Liver (tissue), 9 donors: ENCODE measurements around the gene SPATC1L. TPM values are rescaled to one million over a fixed set of nuclear protein-coding genes. Genes with fewer than 3 reads are reported as not detected.

Experiments
- DNase-seq: peaks from one replicate; pipeline ENCODE4 v3.0.0-alpha.2; 2017; ENCODE audit warnings: low spot score
- H3K27ac ChIP-seq, 2 donors: one replicate each; pipeline ENCODE4 v1.7.0; 2013; ENCODE audit warnings: inconsistent platforms in 2 of 2, low read length in 2 of 2, control low read depth in 1 of 2, low read depth in 1 of 2, mild to moderate bottlenecking in 1 of 2
- H3K27me3 ChIP-seq, 4 donors: one replicate each; pipeline versions ENCODE4 v1.6.1 to v1.7.0; 2013; ENCODE audit warnings: low read length in 3 of 4, inconsistent platforms in 1 of 4, mild to moderate bottlenecking in 1 of 4, moderate library complexity in 1 of 4; ENCODE audit not compliant: control insufficient read depth in 4 of 4, insufficient read depth in 4 of 4
- H3K36me3 ChIP-seq, 4 donors: one replicate each; pipeline versions ENCODE4 v1.6.1 to v1.7.0; 2013; ENCODE audit warnings: low read length in 3 of 4, mild to moderate bottlenecking in 3 of 4, low read depth in 1 of 4, moderate library complexity in 1 of 4; ENCODE audit not compliant: control insufficient read depth in 4 of 4, insufficient read depth in 3 of 4
- H3K4me1 ChIP-seq, 4 donors: one replicate each; pipeline versions ENCODE4 v1.6.1 to v1.7.0; 2013; ENCODE audit warnings: low read length in 3 of 4, mild to moderate bottlenecking in 3 of 4, moderate library complexity in 1 of 4; ENCODE audit not compliant: control insufficient read depth in 4 of 4, insufficient read depth in 4 of 4
- H3K4me3 ChIP-seq, 3 donors: one replicate each; pipeline versions ENCODE4 v1.6.1 to v1.7.0; 2013; ENCODE audit warnings: low read length in 3 of 3, control low read depth in 1 of 3, low read depth in 1 of 3, mild to moderate bottlenecking in 1 of 3
- H3K9ac ChIP-seq, 2 donors: one replicate each; pipeline ENCODE4 v1.7.0; 2013; ENCODE audit warnings: low read length in 2 of 2, mild to moderate bottlenecking in 2 of 2, moderate library complexity in 2 of 2, control low read depth in 1 of 2, low read depth in 1 of 2
- H3K9me3 ChIP-seq, 4 donors: one replicate each; pipeline versions ENCODE4 v1.6.1 to v1.7.0; 2013; ENCODE audit warnings: low read length in 3 of 4; ENCODE audit not compliant: control insufficient read depth in 4 of 4
- EGR1 ChIP-seq, 2 donors: IDR thresholded peaks; 2 replicates each; pipeline ENCODE4 v1.6.1; 2016 to 2018; ENCODE audit warnings: antibody characterized with exemption in 2 of 2, low read depth in 2 of 2
- FOXA1 ChIP-seq: IDR thresholded peaks from 2 replicates; pipeline ENCODE4 v1.6.1; 2016; ENCODE audit warnings: antibody characterized with exemption
- FOXA2 ChIP-seq: IDR thresholded peaks from 2 replicates; pipeline ENCODE4 v1.6.1; 2016; ENCODE audit warnings: antibody characterized with exemption
- GABPA ChIP-seq, 2 donors: IDR thresholded peaks in 1 of 2; conservative IDR thresholded peaks in 1 of 2; 2 replicates each; pipeline ENCODE4 v1.6.1; 2016; ENCODE audit warnings: antibody characterized with exemption in 2 of 2, mild to moderate bottlenecking in 1 of 2, moderate library complexity in 1 of 2
- HNF4A ChIP-seq, 2 donors: conservative IDR thresholded peaks; 2 replicates each; pipeline ENCODE4 v1.6.1; 2016; ENCODE audit warnings: antibody characterized with exemption in 2 of 2, mild to moderate bottlenecking in 2 of 2
- HNF4G ChIP-seq: IDR thresholded peaks from 2 replicates; pipeline ENCODE4 v1.6.1; 2016; ENCODE audit warnings: antibody characterized with exemption
- JUND ChIP-seq, 2 donors: IDR thresholded peaks; 2 replicates each; pipeline ENCODE4 v1.6.1; 2016; ENCODE audit warnings: antibody characterized with exemption in 2 of 2
- NR2F2 ChIP-seq: IDR thresholded peaks from 2 replicates; pipeline ENCODE4 v1.6.1; 2016; ENCODE audit warnings: antibody characterized with exemption
- RAD21 ChIP-seq, 2 donors: IDR thresholded peaks; 2 replicates each; pipeline ENCODE4 v1.6.1; 2016; ENCODE audit warnings: antibody characterized with exemption in 2 of 2, mild to moderate bottlenecking in 2 of 2
- RXRA ChIP-seq, 2 donors: IDR thresholded peaks; 2 replicates each; pipeline ENCODE4 v1.6.1; 2017 to 2018; ENCODE audit warnings: antibody characterized with exemption in 2 of 2, mild to moderate bottlenecking in 1 of 2
- SP1 ChIP-seq: IDR thresholded peaks from 2 replicates; pipeline ENCODE4 v1.6.1; 2018; ENCODE audit warnings: antibody characterized with exemption, mild to moderate bottlenecking
- TAF1 ChIP-seq: conservative IDR thresholded peaks from 2 replicates; pipeline ENCODE4 v1.6.1; 2016; ENCODE audit warnings: antibody characterized with exemption, mild to moderate bottlenecking
- YY1 ChIP-seq: IDR thresholded peaks from 2 replicates; pipeline ENCODE4 v1.6.1; 2016; ENCODE audit warnings: antibody characterized with exemption, mild to moderate bottlenecking
- WGBS: extraction: QIAGEN DNeasy Blood & Tissue Kit; methylation state at CpG from one replicate; pipeline ENCODE4 v1.1.7; 2013; 5-methylcytosine and 5-hydroxymethylcytosine counted together
- polyA plus RNA-seq, 2 donors: library from polyadenylated mRNA; stranded (reverse) in 1 of 2; unstranded in 1 of 2; fragments of 200-250 nt in 1 of 2; fragments of >200 nt in 1 of 2; fragmentation: Nextera tagmentation in 1 of 2; extraction: Ambion mirVana in 1 of 2; gene quantifications; one replicate each; pipeline versions ENCODE4 v1.2.1 to v1.2.3, GENCODE V29; 2013 to 2015
- total RNA-seq, 2 donors: library from RNA; depleted of rRNA; stranded (reverse); fragments of >200 nt; gene quantifications; one replicate each; pipeline ENCODE4 v1.2.3, GENCODE V29; 2014
- TF ChIP-seq, protein P1 (sequence below): IDR thresholded peaks from 2 replicates; pipeline ENCODE4 v1.6.1; 2016; ENCODE audit warnings: antibody characterized with exemption
- TF ChIP-seq, protein P2 (sequence below): IDR thresholded peaks from 2 replicates; pipeline ENCODE4 v1.6.1; 2016; ENCODE audit warnings: antibody characterized with exemption
- TF ChIP-seq, protein P3 (sequence below): IDR thresholded peaks from 2 replicates; pipeline ENCODE4 v1.6.1; 2016; ENCODE audit warnings: antibody characterized with exemption, mild to moderate bottlenecking
- TF ChIP-seq, protein P4 (sequence below): fragments of 150-350 bp; IDR thresholded peaks from 2 replicates; pipeline ENCODE4 v1.5.1; 2017; ENCODE audit warnings: improper control_type of control experiment, low read depth, low read length; ENCODE audit not compliant: missing input control
- TF ChIP-seq, protein P5 (sequence below): IDR thresholded peaks from 2 replicates; pipeline ENCODE4 v1.6.1; 2016; ENCODE audit warnings: antibody characterized with exemption
- donor health status: healthy.
- donor health status: healthy.
- donor health status: healthy.
- donor health status: healthy.
- donor health status: healthy.

SPATC1L gene
- total and polyA plus RNA-seq, 4 donors: 0.33 to 3.5 (median 0.79) TPM

DNA sequence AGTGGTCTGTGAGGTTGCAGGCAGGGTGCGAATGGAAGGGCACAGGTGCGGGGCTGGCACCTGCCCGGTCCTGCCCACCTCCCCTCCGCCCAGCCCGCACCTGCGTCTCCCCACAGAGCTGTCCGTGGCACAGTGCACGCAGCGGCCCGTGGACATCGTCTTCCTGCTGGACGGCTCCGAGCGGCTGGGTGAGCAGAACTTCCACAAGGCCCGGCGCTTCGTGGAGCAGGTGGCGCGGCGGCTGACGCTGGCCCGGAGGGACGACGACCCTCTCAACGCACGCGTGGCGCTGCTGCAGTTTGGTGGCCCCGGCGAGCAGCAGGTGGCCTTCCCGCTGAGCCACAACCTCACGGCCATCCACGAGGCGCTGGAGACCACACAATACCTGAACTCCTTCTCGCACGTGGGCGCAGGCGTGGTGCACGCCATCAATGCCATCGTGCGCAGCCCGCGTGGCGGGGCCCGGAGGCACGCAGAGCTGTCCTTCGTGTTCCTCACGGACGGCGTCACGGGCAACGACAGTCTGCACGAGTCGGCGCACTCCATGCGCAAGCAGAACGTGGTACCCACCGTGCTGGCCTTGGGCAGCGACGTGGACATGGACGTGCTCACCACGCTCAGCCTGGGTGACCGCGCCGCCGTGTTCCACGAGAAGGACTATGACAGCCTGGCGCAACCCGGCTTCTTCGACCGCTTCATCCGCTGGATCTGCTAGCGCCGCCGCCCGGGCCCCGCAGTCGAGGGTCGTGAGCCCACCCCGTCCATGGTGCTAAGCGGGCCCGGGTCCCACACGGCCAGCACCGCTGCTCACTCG lies 52.2 kb downstream of the SPATC1L start:
- no peak for DNase-seq
- no peaks in the 10 kb centered on the region for H3K9me3 ChIP-seq
- H3K27ac ChIP-seq: no peak overlapping the region
- TF ChIP-seq SP1: no peak
- TF ChIP-seq HNF4G: no peak
- no peak for TF ChIP-seq HNF4A (conservative IDR thresholded peaks at IDR 0.05)
- TF ChIP-seq TAF1: no peak
- no peak for TF ChIP-seq EGR1 (IDR thresholded peaks at IDR 0.05; ENCODE audit: low read depth in 2 of 2)
- TF ChIP-seq, protein P1, sequence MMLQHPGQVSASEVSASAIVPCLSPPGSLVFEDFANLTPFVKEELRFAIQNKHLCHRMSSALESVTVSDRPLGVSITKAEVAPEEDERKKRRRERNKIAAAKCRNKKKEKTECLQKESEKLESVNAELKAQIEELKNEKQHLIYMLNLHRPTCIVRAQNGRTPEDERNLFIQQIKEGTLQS: no peak
- TF ChIP-seq, protein P2, sequence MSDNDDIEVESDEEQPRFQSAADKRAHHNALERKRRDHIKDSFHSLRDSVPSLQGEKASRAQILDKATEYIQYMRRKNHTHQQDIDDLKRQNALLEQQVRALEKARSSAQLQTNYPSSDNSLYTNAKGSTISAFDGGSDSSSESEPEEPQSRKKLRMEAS: no peak
- TF ChIP-seq FOXA1: no peak
- no peak for TF ChIP-seq NR2F2
- no peak for TF ChIP-seq FOXA2
- TF ChIP-seq JUND (IDR thresholded peaks at IDR 0.05): no peak
- TF ChIP-seq, protein P3, sequence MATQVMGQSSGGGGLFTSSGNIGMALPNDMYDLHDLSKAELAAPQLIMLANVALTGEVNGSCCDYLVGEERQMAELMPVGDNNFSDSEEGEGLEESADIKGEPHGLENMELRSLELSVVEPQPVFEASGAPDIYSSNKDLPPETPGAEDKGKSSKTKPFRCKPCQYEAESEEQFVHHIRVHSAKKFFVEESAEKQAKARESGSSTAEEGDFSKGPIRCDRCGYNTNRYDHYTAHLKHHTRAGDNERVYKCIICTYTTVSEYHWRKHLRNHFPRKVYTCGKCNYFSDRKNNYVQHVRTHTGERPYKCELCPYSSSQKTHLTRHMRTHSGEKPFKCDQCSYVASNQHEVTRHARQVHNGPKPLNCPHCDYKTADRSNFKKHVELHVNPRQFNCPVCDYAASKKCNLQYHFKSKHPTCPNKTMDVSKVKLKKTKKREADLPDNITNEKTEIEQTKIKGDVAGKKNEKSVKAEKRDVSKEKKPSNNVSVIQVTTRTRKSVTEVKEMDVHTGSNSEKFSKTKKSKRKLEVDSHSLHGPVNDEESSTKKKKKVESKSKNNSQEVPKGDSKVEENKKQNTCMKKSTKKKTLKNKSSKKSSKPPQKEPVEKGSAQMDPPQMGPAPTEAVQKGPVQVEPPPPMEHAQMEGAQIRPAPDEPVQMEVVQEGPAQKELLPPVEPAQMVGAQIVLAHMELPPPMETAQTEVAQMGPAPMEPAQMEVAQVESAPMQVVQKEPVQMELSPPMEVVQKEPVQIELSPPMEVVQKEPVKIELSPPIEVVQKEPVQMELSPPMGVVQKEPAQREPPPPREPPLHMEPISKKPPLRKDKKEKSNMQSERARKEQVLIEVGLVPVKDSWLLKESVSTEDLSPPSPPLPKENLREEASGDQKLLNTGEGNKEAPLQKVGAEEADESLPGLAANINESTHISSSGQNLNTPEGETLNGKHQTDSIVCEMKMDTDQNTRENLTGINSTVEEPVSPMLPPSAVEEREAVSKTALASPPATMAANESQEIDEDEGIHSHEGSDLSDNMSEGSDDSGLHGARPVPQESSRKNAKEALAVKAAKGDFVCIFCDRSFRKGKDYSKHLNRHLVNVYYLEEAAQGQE: no peak
- no peak for TF ChIP-seq RAD21 (IDR thresholded peaks at IDR 0.05)
- TF ChIP-seq, protein P4, sequence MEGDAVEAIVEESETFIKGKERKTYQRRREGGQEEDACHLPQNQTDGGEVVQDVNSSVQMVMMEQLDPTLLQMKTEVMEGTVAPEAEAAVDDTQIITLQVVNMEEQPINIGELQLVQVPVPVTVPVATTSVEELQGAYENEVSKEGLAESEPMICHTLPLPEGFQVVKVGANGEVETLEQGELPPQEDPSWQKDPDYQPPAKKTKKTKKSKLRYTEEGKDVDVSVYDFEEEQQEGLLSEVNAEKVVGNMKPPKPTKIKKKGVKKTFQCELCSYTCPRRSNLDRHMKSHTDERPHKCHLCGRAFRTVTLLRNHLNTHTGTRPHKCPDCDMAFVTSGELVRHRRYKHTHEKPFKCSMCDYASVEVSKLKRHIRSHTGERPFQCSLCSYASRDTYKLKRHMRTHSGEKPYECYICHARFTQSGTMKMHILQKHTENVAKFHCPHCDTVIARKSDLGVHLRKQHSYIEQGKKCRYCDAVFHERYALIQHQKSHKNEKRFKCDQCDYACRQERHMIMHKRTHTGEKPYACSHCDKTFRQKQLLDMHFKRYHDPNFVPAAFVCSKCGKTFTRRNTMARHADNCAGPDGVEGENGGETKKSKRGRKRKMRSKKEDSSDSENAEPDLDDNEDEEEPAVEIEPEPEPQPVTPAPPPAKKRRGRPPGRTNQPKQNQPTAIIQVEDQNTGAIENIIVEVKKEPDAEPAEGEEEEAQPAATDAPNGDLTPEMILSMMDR: no peak
- no peak for TF ChIP-seq GABPA (IDR thresholded peaks at IDR 0.05 in 1 of 2, conservative IDR thresholded peaks at IDR 0.05 in 1 of 2)
- TF ChIP-seq, protein P5, sequence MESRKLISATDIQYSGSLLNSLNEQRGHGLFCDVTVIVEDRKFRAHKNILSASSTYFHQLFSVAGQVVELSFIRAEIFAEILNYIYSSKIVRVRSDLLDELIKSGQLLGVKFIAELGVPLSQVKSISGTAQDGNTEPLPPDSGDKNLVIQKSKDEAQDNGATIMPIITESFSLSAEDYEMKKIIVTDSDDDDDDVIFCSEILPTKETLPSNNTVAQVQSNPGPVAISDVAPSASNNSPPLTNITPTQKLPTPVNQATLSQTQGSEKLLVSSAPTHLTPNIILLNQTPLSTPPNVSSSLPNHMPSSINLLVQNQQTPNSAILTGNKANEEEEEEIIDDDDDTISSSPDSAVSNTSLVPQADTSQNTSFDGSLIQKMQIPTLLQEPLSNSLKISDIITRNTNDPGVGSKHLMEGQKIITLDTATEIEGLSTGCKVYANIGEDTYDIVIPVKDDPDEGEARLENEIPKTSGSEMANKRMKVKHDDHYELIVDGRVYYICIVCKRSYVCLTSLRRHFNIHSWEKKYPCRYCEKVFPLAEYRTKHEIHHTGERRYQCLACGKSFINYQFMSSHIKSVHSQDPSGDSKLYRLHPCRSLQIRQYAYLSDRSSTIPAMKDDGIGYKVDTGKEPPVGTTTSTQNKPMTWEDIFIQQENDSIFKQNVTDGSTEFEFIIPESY: no peak
- no peak for TF ChIP-seq YY1
- TF ChIP-seq RXRA (IDR thresholded peaks at IDR 0.05): no peak
- no peak overlapping the region for H3K4me3 ChIP-seq
- H3K27me3 ChIP-seq: no peaks in the 10 kb centered on the region
- 97% methylated on average over 85 of the region's 85 CpGs for WGBS
- H3K9ac ChIP-seq: no peak overlapping the region
- no peaks in the 10 kb centered on the region for H3K4me1 ChIP-seq
- H3K36me3 ChIP-seq: peaks cover 0 to 5% (median 2%) of the 10 kb centered on the region in 4 donors
